ENCODE data around the gene UBE2E2. TPM values are rescaled to one million over a fixed set of nuclear protein-coding genes. Genes with fewer than 3 reads are reported as not detected.

UBE2E2 gene
- total RNA-seq, 1 donor from 2014 or later: 64.6 TPM

DNA sequence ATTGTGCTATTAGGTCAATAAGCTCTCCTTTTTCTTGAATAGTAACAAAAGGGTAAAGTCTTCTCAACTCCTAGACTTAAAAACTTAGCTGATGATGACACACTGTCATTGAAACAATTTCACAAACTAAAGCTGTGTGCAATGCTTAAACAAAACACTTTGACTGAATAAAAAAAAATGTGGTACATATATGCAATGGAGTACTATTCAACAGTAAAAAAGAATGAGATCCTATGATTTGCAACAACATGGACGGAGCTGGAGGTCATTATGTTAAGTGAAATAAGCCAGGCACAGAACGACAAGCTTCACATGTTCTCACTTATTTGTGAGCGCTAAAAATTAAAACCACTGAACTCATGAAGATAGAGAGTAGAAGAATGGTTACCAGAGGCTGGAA is 370.7 kb downstream of the UBE2E2 start:
- no peak for DNase-seq (ENCODE audit: low spot score)

DNA sequence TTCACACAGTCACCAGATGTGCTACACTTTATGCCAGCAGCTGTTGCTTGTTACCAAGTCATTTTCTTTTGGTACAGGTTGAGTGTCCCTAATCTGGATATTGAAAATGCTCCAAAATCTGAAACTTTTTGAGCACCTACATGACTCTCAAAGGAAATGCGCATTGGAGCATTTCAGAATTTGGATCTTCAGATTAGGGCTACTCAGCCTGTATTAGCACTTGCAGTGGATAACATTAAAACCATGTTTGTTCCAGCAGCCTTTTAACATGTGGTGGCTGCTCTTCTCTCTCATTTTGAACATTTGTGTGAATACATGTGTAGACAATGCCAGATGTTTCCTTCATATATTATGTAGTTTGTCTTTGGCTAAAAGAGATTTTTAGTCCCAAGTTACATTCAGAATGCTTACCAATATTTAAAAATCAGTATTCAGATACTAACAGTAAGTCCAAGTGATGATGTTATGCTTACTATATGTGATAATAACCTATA is 371.7 kb downstream of the UBE2E2 start:
- DNase-seq (ENCODE audit: low spot score): no peak

DNA sequence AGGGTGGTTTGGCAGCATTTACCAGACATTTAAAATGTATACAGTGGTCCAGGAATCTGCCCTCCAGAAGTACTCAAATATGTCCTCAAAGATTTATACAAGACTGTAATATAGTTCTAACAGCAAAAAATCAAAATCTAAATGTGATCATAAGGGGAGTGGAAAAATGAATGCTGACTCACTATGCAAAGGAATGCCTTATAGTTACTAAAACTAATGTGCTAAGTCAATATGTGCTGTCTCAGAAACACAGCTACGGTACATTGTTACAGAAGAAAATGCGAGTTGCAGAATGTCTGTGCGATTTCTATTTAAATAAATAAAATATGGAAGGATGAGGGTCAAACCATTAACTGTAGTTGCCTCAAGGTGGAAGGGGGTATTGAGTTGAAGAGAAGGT is 372.6 kb downstream of the UBE2E2 start:
- DNase-seq (ENCODE audit: low spot score): no peak

DNA sequence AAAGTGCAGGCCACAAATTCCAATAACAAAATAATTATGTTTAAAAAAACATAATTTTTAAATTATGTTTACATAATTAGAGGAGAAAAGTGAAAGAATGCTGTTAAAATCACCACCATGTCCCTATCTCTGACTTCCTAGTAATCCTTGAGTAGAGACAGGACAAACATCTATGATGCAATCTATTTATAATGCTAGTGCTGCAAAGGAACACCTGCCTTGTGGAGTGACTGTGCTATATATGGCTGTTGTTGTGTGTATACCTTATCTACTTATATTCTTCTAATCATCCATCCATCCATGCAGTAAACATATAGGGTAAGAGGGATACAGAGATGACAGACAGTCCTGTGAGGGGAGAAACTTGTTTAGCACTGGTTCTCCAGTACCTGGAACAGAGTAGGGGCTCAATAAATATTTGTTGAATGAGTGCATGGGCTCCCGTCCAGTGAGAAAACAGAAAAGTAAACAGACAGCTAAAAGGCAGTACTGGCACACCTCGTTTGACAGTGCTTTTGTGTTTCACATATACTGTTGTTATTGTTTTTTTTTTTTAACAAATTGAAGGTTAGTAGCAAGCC is 373.3 kb downstream of the UBE2E2 start:
- DNase-seq (ENCODE audit: low spot score): no peak

DNA sequence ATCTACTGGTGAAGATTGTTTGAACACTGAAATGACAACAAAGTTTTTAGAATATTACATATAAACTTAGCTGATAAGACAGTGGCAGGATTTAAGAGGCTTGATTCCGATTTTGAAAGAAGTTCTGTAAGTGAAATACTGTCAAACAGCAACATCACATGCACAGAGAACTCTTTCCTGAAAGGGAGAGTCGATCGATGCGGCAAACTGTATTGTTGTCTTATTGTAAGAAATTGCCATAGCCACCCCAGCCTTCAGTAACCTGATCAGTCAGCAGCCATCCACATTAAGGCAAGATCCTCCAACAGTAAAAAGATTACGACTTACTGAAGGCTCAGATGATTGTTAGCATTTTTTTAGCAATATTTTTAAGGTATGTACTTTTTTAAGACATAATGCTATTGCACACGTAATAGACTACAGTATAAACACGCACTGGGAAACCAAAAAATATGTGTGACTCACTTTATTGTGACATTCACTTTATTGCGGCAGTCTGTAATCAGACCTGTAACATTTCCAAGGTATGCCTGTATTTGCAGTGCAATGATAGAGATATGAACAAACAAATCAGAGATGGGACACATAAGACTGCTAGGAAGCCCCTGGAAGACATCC is 377.1 kb downstream of the UBE2E2 start:
- no peak for DNase-seq (ENCODE audit: low spot score)

DNA sequence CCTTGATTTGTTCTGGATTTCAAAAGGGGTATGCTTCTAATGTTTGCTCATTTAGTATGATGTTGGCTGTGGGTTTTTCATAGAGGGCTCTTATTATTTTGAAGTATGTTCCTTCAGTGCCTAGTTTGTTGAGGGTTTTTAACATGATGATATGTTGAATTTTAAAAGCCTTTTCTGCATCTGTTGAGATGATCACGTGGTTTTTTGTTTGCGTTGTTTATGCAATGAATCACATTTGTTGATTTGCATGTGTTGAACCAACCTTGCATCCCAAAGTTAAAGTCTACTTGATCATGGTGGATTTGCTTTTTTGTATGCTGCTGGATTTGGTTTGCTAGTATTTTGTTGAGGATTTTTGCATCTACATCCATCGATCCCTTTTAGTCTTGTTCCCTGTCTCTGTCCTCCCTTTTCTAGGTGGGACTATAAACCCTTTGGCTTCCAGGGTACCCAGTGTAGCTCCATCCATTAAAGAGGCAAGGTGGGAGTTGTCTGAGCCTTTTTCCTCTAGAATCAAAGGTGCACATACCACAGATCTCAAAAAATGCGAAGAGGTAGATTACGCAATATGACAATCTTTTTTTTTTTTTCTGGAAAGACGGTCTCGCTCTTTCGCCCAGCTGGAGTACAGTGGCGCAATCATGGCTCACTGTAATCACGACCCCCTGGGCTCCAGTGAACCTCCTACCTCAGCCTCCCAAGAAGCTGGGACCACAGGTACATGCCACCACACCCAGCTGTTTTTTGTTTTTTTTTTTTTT is 381.0 kb downstream of the UBE2E2 start:
- DNase-seq (ENCODE audit: low spot score): no peak

DNA sequence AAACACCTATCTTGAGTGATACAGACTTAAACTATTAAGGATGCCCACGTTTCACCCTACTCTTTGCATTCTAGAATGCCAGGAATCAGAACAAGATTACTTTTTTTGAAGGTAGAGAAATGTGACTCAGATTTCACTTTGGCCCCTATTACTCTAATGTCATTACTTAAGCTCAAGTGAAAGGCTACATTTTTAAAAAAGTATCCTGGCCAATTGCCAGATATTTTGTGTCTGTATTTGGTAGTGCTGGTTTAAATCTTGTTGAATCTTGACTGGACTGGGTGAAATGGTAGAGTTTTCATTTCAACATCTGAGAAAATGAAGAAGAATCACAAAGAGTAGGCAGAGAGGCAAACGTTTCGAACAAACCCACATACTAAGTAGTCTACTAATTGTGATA is 384.4 kb downstream of the UBE2E2 start:
- DNase-seq (ENCODE audit: low spot score): no peak

DNA sequence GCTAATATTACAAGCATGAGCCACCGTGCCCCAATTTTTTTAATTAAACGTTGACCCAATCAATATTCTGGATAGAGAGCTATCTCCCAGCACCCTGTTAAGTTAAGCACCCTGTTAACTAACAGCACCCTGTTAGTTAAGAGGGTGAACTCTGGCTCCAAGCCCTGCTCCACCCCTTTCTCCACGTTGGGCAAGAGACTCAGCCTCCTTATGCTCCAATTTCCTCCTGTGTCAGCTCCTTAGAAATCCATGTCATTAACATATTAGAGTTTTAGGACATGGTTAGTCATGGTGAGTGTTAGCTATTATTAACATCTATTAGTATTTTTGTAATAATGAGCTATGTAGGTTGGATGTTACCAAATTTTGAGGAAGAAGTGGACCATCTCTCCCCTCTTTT is 385.4 kb downstream of the UBE2E2 start:
- DNase-seq (ENCODE audit: low spot score): no peak

DNA sequence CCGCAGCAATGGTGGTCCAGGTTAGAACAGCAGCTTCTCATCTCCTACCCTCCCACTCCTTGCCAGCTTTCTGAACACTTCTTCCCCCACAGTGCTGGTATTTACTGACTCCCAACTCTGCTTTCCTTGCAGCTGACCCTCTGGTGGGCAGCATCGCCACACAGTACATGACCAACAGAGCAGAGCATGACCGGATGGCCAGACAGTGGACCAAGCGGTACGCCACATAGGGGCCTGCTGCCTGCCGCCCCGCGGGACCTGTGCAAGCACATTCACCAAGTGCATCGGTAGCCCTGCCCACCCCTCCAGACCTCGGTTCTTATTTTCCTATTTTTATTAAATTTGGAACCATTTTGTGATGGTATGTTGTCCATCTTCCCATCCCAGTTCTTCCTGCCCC is 386.5 kb downstream of the UBE2E2 start:
- no peak for DNase-seq (ENCODE audit: low spot score)

DNA sequence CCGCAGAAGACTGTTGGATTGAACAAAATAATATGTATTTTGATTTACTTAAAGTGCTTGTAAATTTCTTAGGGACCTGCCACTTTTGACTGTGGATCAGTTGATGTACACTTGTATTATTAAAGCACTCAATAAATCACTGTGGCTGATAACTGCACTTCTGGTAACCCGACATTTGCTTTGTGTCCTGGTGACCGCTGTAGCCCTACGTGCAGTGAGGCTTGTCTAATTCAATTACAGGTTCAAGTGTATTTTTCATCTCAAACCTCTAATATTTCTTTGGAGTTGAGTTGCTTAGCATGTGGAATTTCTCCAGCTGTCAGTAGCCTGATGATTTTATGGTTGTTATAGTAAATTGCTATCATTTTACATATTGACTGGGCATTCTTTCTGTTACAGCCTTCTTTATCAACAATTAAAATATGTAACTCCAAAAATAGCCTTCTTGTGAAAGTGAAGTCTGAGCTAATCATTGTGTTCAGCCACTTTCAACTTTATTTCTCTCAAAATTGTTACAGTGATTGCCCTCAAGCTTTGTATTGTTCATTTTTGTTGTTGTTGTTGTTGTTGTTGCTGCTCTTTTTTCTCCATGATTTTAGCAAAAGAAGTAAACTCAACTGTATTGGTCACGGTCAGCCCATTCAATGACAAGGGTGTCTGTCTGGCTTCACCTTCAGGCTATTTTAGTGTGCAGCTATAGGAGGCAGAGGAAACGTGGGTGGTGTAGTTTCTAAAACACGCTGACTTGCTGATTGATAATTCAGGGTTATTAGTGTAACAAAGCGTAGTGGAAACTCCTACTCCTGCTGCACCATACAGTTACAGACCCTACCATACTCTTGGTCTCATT is 387.5 kb downstream of the UBE2E2 start:
- no peak for DNase-seq (ENCODE audit: low spot score)

DNA sequence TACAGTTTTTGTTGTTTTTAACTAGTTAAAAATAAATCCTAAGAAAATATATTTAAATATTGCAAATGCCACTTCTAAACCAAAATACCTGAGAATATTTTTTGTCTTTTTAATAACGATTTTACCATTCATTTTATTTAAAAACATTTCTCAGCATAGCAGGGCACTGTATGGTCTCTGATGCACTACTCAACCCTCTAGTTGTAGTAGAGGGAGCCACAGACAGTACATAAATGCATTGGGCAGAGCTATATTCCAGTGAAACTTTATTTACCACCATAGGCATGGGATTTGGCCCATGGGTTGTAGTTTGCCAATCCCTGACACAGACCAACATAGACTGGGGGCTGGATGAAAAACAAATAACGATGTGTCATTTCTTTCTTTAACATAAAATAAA is 388.2 kb downstream of the UBE2E2 start:
- DNase-seq (ENCODE audit: low spot score): no peak

DNA sequence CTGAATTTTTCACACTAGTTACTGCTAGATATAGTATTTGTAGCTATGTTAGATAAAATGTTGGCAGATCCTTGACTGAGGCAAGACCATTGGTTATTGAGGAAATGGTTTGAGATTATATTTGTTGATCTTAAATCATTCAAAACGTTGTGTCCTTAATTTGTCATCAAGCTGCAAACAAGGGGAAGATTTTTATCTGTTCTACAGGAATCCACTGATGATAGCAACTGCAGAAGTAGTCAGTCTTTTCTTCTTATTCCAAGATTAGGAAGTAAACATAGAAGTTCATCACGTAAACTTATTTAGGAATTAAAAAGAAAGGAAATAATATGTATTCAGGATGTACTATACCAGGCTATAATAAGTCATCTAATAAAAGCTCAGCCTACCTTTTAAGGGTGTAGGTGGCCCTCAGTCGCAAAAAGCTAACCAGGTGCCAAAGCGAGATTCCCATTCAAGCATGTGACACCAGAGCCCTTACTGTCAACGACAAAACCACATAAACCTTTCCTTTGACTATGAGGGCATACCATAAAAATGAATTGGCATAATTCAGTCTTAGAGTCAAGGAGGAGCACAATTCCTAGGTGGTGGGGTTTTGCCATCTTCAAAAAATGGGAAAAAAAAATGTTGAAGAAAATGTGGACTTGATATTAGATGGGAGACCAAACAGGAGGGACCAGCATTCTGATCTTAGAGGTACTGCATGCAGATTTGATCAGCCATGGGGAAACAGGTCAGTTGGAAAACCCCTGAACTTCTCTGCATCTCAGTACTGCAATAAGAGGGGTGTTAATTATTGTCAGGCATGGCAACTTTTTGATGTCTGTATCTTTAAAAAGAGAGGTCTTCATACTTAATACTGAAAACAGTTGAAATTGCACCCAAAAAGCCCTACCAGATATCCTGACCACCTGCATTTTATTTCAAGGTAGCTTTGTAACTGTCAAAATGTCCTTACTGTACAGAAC is 390.1 kb downstream of the UBE2E2 start:
- DNase-seq (ENCODE audit: low spot score): no peak

DNA sequence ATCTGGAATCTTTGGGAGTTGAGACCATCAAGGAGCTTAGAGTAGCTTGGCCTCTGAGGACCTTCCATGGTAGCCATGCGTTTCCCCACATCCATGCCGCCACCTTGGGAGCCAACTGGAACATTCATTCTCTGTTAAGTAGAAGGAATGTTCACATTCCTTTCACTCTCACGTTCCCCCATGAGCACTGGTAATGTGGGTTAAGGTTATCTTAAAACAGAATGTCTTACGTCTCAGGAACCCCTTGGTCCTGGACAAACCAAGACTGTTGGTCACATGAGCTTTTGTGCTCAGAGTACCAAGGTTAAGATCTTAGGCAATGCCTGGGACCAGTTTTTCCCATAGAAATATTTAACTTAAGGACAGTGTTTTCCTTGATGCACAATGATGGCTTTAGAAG is 390.9 kb downstream of the UBE2E2 start:
- no peak for DNase-seq (ENCODE audit: low spot score)

DNA sequence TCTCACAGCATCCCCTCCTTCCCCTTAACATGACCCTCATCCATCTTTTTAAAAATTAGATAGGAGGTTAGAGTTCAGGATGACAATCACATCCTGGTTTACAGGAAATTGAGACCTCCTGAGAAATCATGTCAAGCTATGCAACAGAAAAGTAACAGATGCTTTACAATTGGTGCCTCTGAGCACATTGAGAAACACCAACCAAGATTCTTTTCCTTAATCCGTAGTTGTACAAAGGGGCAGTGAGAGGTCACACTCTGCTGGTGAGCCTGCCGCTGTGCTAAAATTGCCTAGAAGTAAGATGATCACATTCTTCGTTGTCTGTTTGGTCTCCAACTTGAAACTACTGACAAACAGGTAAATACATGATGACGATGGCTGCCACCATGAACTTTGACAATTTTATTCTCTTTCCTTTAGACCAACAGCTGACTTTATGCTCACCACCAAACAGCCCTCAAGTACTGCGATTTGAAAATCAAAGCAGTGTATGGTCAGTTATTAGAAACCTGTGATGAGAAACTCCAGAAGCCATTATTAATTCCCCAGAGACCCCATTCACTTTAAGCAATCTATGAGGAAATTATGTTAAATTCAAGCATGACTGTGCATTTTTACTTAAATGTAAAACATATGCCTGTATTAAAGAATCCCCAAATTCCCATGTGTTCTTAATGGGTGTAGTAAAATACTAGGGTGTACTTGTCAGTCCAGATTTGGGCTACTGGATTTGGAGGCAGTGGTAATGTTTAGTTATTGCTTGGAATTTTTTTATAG is 392.0 kb downstream of the UBE2E2 start:
- no peak for DNase-seq (ENCODE audit: low spot score)

DNA sequence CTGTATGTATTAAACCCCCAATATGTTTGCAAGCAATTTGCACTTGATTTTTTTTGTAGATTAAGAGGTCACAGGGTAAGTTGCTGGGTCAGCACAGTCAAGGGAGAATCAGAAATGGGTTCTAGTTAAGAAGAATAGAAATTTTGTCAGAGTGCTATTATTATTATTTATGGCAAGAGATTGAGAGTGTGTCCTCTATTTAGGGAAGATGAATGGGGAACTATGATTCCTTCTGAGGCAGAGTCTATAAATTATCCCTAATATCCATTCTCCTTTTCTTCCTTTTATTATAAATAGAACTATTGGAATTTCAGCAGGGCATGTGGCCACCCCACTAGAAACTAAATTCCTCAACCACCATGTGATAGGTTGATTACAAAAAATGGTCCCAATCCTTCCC is 392.7 kb downstream of the UBE2E2 start:
- DNase-seq (ENCODE audit: low spot score): no peak

DNA sequence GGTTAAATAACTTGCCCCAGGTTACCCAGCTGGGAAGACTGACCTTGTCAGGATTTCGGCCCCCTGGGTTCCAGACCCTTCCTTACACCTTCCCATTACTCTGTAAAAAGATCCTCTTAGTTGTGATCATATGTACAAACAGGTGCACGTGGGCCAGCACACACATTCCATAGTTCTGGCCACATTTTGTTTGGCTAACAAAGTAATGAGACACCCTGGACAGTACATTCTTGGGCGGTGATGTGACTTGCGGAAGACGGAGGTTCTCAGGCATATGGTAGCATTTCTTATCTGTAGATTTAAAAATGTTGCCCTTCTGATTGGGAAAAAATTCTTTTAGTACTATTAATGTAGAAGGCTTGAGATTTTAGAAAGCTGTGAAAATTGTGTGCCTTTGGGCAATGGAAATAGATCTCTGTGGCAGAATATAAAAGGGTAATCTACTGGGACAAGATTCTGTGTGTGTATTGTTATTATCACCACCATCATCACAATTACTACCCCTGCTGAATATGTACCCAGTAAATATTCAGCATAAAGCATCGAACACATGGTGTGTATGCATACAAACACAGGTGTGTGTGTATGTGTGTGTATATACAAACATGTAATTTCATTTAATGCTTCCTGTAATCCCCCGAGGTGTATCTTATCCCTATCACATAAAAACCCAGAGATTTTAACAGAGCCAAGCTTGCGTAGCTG is 397.2 kb downstream of the UBE2E2 start:
- DNase-seq (ENCODE audit: low spot score): no peak

DNA sequence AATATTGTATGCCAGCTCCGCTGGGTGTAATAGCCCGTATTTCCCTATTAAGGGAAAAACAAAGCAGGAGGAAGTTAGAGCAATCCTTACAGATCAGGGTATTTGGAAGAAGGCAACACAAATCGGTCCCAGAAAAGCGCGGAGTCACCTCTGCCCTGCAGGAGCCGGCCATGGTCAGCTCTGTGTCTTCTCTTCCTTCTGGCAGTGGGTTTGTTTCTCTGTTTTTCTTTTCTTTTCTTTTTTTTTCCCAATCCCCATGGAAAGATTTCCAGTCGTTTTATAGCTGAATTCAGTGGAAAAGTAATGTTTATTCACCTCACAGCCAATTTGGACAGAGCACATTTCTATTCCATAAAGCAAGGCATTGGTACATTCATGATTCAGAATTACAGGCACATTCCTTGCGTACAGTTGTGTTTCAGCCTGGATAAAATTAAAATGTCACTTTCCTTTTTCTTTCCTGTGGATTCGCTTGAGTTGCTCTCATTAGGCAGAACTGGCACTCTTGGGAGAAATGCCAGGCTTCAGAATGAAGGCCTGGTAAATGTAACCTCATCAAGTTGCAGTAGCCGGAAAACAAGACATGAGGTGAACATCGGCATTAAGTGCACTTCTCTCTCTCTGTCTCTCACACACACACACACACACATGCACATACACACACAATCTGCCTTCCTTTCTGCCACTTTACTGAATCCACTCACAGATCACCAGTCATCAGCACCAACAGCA is 398.1 kb downstream of the UBE2E2 start:
- no peak for DNase-seq (ENCODE audit: low spot score)

DNA sequence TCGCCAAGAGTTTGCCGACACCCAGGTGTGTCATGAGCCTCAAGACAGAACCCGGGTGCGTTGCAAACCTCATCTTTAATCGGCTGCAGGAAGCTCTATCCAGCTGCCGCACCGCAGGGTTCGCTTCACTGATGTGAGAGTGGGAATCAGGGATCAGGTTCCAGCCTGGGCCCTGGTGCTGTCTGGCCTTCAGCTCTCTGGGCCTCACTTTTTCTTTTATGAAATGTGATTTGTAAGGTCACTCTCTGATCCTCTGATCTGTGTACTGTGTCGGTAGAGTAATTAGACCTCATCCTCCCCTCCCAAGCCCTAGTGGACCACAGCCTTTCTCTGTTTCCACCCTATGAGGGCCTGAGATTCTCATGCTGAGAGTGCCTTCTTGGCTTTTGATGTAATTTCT is 399.8 kb downstream of the UBE2E2 start:
- DNase-seq (ENCODE audit: low spot score): no peak

Measured in mesenteric fat pad (tissue), 1 donor.